Measurements from ENCODE around the gene AGPS.

Gene AGPS

DNA sequence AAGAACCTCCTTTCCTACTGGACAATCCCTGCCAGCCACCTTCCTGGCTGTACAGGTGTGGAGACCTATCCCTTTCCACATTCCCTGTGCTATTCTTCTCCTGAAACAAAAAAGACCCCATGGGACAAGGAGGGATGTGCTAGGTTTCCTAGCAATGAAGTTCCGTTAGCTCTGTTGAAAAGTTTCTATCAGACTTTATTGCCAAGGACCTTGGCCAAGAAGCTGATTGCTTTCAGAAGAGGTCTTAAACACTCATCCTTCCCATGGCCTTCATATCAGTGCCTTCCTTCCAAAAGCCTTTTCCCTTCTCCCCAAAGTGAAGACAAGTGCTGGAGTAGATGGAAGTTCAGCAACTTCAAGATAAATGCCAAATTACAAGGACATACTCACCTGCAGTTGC is 194.8 kb downstream of the AGPS start:
- in situ Hi-C loops (cut with MboI; ENCODE audit: low pct_unique_long_range_greater_than_20kb, low sequenced_read_pairs, unreplicated experiment), result no loop called here
- no peak for DNase-seq (ENCODE audit: low spot score)
- no peak for TF ChIP-seq CTCF (IDR thresholded peaks at IDR 0.05; ENCODE audit: extremely low read depth, insufficient read depth, missing control alignments)

DNA sequence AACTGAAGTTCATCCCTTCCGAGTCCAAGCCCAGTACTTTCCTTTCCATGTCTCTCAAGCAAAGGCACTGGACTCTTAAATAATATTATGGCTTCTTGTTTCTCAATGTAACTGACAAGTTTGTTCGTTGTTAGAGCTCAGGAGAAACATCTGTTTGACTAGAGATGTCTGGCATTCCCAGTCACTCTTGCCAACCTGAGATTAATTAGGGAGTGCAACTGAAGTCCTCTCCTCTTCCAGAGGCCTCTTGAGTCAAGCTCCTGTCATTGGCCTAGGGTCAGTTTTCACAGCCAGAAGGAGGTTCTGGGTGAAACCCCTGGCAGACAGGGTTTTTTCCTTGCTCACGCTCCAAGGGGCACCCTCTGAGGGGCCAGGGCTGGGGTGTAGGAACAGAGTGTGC is 196.1 kb downstream of the AGPS start:
- in situ Hi-C loops (cut with MboI; ENCODE audit: low pct_unique_long_range_greater_than_20kb, low sequenced_read_pairs, unreplicated experiment), result no loop called here
- no peak for TF ChIP-seq CTCF (IDR thresholded peaks at IDR 0.05; ENCODE audit: extremely low read depth, insufficient read depth, missing control alignments)
- no peak for DNase-seq (ENCODE audit: low spot score)

- DNase-seq (ENCODE audit: low spot score), result no peak
- no peak for TF ChIP-seq CTCF (IDR thresholded peaks at IDR 0.05; ENCODE audit: extremely low read depth, insufficient read depth, missing control alignments)
- in situ Hi-C loops (cut with MboI; ENCODE audit: low pct_unique_long_range_greater_than_20kb, low sequenced_read_pairs, unreplicated experiment), result no loop called here
Observed at GRCh38 chr2:177589186-177589585, 196.6 kb downstream of the AGPS start.

GRCh38 chr2:177592397-177592796 is 199.8 kb downstream of the AGPS start:
- in situ Hi-C loops (cut with MboI; ENCODE audit: low pct_unique_long_range_greater_than_20kb, low sequenced_read_pairs, unreplicated experiment), result no loop called here
- no peak for TF ChIP-seq CTCF (IDR thresholded peaks at IDR 0.05; ENCODE audit: extremely low read depth, insufficient read depth, missing control alignments)
- DNase-seq (ENCODE audit: low spot score), result no peak

GRCh38 chr2:177592945-177593344 is 200.4 kb downstream of the AGPS start:
- no peak for DNase-seq (ENCODE audit: low spot score)
- in situ Hi-C loops (cut with MboI; ENCODE audit: low pct_unique_long_range_greater_than_20kb, low sequenced_read_pairs, unreplicated experiment), result no loop called here
- no peak for TF ChIP-seq CTCF (IDR thresholded peaks at IDR 0.05; ENCODE audit: extremely low read depth, insufficient read depth, missing control alignments)

- DNase-seq (ENCODE audit: low spot score), result no peak
- in situ Hi-C loops (cut with MboI; ENCODE audit: low pct_unique_long_range_greater_than_20kb, low sequenced_read_pairs, unreplicated experiment), result no loop called here
- no peak for TF ChIP-seq CTCF (IDR thresholded peaks at IDR 0.05; ENCODE audit: extremely low read depth, insufficient read depth, missing control alignments)
Observed at GRCh38 chr2:177593402-177593801, 200.8 kb downstream of the AGPS start.

All from GM13977 (cell line).